Neuron (in vitro differentiated cells): Measurements from ENCODE around the gene CD248.
"Not testable (repeated sequence)": the region's sequence is repeated elsewhere in the genome, so short reads cannot be mapped to it uniquely, and the experiment has no call there.

Experiments
- H2AFZ ChIP-seq: one replicate; pipeline ENCODE4 v1.6.1; 2013; ENCODE audit warnings: low read depth, mild to moderate bottlenecking, inconsistent platforms, low read length, moderate library complexity
- H3K27me3 ChIP-seq: one replicate; pipeline ENCODE4 v1.6.1; 2013; ENCODE audit warnings: low read length; ENCODE audit not compliant: insufficient read depth
- H3K36me3 ChIP-seq: one replicate; pipeline ENCODE4 v1.6.1; 2013; ENCODE audit warnings: low read length; ENCODE audit not compliant: insufficient read depth
- H3K4me1 ChIP-seq: one replicate; pipeline ENCODE4 v1.6.1; 2013; ENCODE audit warnings: low read length; ENCODE audit not compliant: insufficient read depth
- H3K4me3 ChIP-seq: 2 replicates; pipeline ENCODE4 v1.5.1; 2013; ENCODE audit warnings: mild to moderate bottlenecking, low read length, moderate library complexity
- H3K9me3 ChIP-seq: one replicate; pipeline ENCODE4 v1.6.1; 2013; ENCODE audit warnings: low read length

Gene CD248

GRCh38 chr11:66328302-66329144 lies 11.7 kb upstream of the CD248 start:
- H3K4me3 ChIP-seq: peak overlapping the region; percentile 24
- H3K27me3 ChIP-seq: no peaks in the 10 kb centered on the region
- peaks cover 38% of the 10 kb centered on the region for H3K4me1 ChIP-seq
- H3K9me3 ChIP-seq: no peaks in the 10 kb centered on the region
- no peaks in the 10 kb centered on the region for H3K36me3 ChIP-seq
- H2AFZ ChIP-seq: peak overlapping the region; percentile 15

DNA sequence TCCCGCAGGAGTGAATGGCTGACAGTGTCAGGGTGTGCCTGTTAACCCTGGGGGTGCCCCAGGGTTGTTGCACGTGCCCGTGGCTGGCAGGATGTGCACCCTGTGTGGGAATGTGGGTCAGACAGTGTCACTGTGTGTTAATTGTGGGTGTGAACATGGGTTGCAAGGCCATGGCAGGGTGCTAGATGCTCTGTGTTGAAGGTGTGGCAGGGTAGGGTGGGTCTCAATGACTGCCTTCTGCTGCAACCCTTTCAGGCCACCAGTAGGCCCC lies 11.1 kb upstream of the CD248 start:
- H3K9me3 ChIP-seq: no peaks in the 10 kb centered on the region
- H2AFZ ChIP-seq: no peak overlapping the region
- no peaks in the 10 kb centered on the region for H3K27me3 ChIP-seq
- H3K4me3 ChIP-seq: no peak overlapping the region
- peaks cover 38% of the 10 kb centered on the region for H3K4me1 ChIP-seq
- no peaks in the 10 kb centered on the region for H3K36me3 ChIP-seq

DNA sequence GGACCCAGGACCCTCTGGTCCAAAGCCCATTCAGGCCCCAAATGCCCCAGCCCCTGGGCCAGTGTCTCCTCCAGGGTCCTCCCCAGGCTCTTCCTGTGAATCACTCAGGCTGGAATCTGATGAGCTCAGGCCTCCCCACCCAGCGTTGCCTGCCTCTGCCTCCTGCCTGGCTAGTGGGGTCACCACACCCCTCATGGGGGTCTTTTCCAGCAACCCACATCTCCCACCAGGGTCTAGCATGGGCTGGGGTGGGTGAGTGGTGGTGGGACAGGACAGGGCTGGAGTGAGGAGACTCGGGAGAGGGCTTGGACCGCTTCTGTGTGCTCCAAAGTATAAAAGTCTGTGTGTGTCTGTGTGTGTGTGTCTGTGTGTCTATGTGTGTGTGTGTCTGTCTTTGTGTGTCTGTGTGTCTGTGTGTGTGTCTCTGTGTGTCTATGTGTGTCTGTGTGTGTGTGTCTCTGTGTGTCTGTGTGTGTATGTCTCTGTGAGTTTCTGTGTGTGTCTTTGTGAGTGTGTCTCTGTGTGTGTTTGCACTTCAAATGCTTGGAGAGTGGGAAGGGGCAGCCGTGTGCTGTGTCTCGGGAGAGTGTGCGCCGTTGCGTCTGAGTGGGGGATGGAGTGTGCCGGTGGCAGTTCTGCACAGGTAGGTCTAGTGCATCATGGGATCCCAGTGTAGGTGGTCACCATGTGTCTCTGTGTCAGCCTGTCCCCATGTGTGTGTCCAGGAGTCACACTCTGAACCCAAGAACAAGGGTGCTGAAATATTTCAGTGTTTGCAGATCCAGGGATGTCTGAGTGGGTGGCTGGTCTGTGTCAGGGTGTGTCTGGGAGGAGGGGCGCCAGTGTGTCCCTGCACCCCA lies 10.6 kb upstream of the CD248 start:
- Histone ChIP-seq H2AFZ (no peak overlapping the region), H3K4me1 (peaks cover 38% of the 10 kb centered on the region), H3K9me3 (no peaks in the 10 kb centered on the region), H3K27me3 (no peaks in the 10 kb centered on the region), H3K4me3 (no peak overlapping the region), H3K36me3 (no peaks in the 10 kb centered on the region)

GRCh38 chr11:66326261-66327111 lies 9.6 kb upstream of the CD248 start:
- Histone ChIP-seq H3K9me3 (no peaks in the 10 kb centered on the region), H3K4me3 (no peak overlapping the region), H3K36me3 (no peaks in the 10 kb centered on the region), H3K27me3 (no peaks in the 10 kb centered on the region), H2AFZ (no peak overlapping the region), H3K4me1 (peaks cover 38% of the 10 kb centered on the region)

- peaks cover 38% of the 10 kb centered on the region for H3K4me1 ChIP-seq
- H3K4me3 ChIP-seq: no peak overlapping the region
- H3K36me3 ChIP-seq: no peaks in the 10 kb centered on the region
- H3K27me3 ChIP-seq: no peaks in the 10 kb centered on the region
- no peaks in the 10 kb centered on the region for H3K9me3 ChIP-seq
- no peak overlapping the region for H2AFZ ChIP-seq
Observed at GRCh38 chr11:66325263-66325671, 8.4 kb upstream of the CD248 start.

DNA sequence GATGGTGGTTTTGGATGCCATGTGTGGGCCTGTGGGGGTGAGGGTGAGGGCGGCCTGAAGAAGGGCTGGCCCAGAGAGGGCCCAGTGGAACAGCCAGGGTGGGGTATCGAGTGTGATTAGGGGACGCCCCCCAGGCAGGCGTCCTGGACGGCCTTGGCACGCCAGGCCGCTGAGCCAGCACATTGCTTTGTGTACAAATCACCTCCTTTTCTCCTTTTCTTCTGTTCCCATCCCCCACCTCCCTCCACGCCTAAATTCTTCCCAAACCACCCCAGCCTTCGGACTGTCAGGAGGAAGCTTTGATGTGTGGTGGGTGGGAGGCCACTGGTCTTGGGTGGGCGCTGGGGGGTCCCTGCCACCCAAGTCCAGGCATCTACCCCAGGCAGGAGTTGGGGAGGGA lies 7.8 kb upstream of the CD248 start:
- H3K36me3 ChIP-seq: no peaks in the 10 kb centered on the region
- no peak overlapping the region for H3K4me3 ChIP-seq
- no peaks in the 10 kb centered on the region for H3K27me3 ChIP-seq
- H3K4me1 ChIP-seq: peaks cover 38% of the 10 kb centered on the region
- H2AFZ ChIP-seq: no peak overlapping the region
- H3K9me3 ChIP-seq: no peaks in the 10 kb centered on the region

GRCh38 chr11:66323684-66324083 lies 6.8 kb upstream of the CD248 start:
- Histone ChIP-seq H3K4me3 (no peak overlapping the region), H3K4me1 (peaks cover 37% of the 10 kb centered on the region), H3K9me3 (no peaks in the 10 kb centered on the region), H3K36me3 (no peaks in the 10 kb centered on the region), H3K27me3 (no peaks in the 10 kb centered on the region), H2AFZ (no peak overlapping the region)

DNA sequence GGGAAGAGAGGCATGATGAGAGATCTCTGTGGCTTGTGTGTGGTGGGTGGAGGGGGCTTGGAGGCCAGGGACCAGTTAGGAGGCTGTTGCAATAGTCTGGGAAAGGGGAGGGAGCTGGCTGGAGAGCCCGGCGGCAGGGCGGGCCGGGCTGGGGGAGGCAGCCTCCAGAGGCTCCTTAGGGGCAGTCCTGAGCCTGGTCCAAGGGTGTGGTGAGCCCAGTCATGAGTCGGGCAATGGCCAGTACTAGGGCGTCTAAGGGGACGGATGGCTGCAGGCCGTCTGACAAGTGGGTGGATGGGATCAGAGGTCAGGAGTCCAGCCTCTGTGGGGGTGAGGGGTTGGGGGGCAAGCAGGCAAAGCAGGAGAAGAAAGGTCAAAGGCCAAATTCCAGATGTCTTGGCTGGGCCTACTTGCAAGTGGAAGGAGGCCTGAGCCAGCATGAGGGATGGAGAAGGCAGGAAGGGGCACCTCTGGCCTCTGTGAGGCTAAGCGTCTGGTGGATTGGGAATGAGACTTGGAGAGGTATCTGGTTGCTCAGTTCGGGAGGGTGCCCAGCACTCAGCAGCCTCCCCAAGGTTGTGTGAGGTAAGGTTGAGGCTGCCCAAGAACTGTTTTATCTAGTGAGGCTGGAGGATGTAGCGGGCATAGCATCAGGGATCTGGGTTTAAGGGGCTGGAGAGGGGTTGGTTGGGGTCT lies 6.0 kb upstream of the CD248 start:
- H3K9me3 ChIP-seq: no peaks in the 10 kb centered on the region
- H3K4me1 ChIP-seq: peaks cover 37% of the 10 kb centered on the region
- no peaks in the 10 kb centered on the region for H3K27me3 ChIP-seq
- no peaks in the 10 kb centered on the region for H3K36me3 ChIP-seq
- H2AFZ ChIP-seq: no peak overlapping the region
- no peak overlapping the region for H3K4me3 ChIP-seq

DNA sequence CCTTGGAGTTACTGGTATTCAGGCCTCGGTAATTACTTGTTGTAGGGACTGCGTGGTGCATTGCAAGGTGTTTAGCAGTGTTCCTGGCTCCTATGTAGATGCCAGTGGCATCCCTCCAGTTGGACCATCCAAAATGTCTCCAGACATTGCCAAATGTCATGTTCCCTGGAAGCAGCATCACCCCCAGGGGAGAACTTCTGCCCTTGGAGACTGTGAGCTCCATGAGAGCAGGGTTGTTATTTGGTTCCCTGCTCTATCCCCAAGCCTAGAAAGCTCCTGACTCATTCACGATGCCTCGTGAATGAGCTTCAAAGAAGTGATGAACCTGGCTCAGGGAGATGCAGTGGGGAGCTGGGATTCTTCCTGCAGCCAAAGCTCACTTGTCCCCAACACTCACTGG lies 4.8 kb upstream of the CD248 start:
- H3K4me3 ChIP-seq: no peak overlapping the region
- no peaks in the 10 kb centered on the region for H3K9me3 ChIP-seq
- no peaks in the 10 kb centered on the region for H3K27me3 ChIP-seq
- no peaks in the 10 kb centered on the region for H3K36me3 ChIP-seq
- H2AFZ ChIP-seq: no peak overlapping the region
- peaks cover 36% of the 10 kb centered on the region for H3K4me1 ChIP-seq

DNA sequence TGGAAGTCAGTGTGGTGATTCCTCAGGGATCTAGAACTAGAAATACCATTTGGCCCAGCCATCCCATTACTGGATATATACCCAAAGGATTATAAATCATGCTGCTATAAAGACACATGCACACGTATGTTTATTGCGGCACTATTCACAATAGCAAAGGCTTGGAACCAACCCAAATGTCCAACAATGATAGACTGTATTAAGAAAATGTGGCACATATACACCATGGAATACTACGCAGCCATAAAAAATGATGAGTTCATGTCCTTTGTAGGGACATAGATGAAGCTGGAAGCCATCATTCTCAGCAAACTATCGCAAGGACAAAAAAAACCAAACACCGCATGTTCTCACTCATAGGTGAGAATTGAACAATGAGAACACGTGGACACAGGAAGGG lies 3.9 kb upstream of the CD248 start:
- H3K27me3 ChIP-seq, H3K4me3 ChIP-seq, H2AFZ ChIP-seq, H3K9me3 ChIP-seq, H3K36me3 ChIP-seq: not testable (repeated sequence)
- H3K4me1 ChIP-seq: peaks cover 29% of the 10 kb centered on the region

DNA sequence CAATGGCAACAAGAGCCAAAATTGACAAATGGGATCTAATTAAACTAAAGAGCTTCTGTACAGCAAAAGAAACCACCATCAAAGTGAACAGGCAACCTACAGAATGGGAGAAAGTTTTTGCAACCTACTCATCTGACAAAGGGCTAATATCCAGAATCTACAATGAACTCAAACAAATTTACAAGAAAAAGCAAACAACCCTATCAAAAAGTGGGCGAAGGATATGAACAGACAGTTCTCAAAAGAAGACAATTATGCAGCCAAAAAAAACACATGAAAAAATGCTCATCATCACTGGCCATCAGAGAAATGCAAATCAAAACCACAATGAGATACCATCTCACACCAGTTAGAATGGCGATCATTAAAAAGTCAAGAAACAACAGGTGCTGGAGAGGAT lies 3.4 kb upstream of the CD248 start:
- H3K27me3 ChIP-seq: not testable (repeated sequence)

GRCh38 chr11:66318600-66318970 lies 1.7 kb upstream of the CD248 start:
- H2AFZ ChIP-seq: no peak overlapping the region
- no peaks in the 10 kb centered on the region for H3K27me3 ChIP-seq
- no peaks in the 10 kb centered on the region for H3K36me3 ChIP-seq
- peaks cover 20% of the 10 kb centered on the region for H3K4me1 ChIP-seq
- H3K9me3 ChIP-seq: no peaks in the 10 kb centered on the region
- no peak overlapping the region for H3K4me3 ChIP-seq

More for the DNA sequence above, 3.4 kb upstream of the CD248 start:
- not testable (repeated sequence) for H3K9me3 ChIP-seq, H3K36me3 ChIP-seq, H3K4me3 ChIP-seq, H2AFZ ChIP-seq
- H3K4me1 ChIP-seq: peaks cover 24% of the 10 kb centered on the region
